ENCODE data around the gene NIPAL3.

DNA sequence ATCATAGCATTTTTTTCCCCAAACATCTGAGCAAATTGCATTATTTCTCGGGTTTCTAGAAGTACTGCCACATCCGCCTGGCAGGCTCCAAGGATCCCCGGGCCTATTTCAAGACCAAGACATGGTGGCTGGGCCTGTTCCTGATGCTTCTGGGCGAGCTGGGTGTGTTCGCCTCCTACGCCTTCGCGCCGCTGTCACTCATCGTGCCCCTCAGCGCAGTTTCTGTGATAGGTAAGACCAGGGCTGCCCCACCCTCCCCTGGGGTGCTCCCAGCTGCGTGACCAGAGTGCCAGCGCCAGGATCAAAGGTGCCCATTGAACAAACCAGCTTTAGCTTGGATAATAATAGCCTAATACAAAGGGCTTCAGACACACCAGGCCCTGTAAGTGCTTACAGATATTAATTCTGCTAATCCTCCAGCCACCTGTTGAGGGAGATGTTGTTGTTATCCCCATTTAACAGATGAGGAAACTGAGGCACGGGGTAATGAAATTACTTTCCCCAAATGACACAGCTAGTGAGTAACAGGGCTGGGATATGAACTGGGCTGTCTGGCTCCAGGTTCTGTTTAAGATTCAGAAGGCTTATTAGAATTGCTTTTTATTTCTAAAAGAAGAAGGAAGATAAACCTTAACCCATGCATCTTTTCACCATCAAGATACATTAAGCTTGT, 26.5 kb downstream of the NIPAL3 start:
- TF ChIP-seq CTCF (conservative IDR thresholded peaks at IDR 0.05; ENCODE audit: low read depth, low read length) (no peak), EZH2 (IDR thresholded peaks at IDR 0.05; ENCODE audit: borderline replicate concordance, low read depth, low read length, poor library complexity, severe bottlenecking) (no peak)
